SH-SY5Y (cell line): ENCODE results near the gene SMIM14.

Experiments
- GATA2 ChIP-seq: IDR thresholded peaks from 2 replicates; pipeline ENCODE4 v1.6.1; 2011; ENCODE audit warnings: mild to moderate bottlenecking, low read depth, low read length
- GATA3 ChIP-seq: IDR thresholded peaks from 2 replicates; pipeline ENCODE4 v1.6.1; 2011; ENCODE audit warnings: low read depth, mild to moderate bottlenecking, low read length, moderate library complexity

DNA sequence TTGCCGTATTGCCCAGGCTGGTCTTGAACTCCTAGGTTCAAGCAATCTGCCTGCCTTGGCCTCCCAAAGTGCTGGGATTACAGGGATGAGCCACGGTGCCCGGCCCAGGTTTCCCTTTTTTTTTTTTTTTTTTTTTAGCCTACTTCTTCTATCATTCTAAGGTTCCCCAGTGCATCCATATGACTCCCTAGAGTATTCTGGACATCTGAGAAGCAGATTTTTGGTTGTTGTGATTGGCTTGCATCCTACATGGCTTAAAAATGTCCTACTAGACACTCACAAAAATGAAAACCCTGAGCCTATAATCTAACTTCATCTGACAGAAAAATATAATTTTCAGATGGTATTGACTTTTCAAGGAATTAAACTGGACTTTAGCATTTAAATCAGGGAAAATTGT, 41.7 kb downstream of the SMIM14 start:
- TF ChIP-seq GATA3 (no peak), GATA2 (no peak)
